ENCODE measurements around the gene EPS15.
"Not testable (repeated sequence)": the region's sequence is repeated elsewhere in the genome, so short reads cannot be mapped to it uniquely, and the experiment has no call there.

EPS15 gene

DNA sequence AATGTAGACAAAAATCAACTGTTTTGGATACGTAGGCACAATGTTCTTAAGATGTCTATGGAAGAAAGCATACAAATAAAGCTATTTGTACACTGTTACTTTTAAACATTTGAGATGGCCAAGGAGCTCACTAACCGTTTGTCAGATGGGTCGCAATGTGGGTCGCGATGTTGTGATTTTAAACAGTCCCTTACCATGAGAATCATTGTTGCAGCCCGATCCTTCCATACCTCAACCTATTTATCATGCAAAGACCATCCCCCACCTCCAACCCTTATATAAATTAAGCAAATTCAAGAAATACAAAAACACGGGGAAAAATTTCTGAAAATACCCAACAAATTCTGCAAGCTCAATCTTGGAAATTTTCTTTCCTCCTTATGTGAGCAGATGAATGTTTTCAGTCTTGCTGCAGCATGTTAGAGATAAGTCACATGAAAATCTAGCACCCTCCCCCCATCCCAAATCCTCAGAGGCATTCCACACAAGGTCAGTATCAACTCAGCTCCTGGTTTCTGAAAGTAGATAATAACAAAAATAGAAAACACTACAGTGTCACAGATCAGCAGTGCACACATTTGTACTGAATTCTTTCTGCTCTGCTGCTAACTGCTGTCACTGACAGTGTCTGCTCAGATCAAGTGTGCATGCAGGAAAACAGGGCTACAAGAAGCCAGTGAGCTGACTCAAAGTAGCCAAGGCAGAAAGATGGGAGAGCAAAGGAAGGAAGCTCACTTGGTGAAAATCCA, 95.8 kb downstream of the EPS15 start:
- DNase-seq (ENCODE audit: low read depth) = no peak

- DNase-seq (ENCODE audit: low read depth) = no peak
These were observed 96.5 kb downstream of the EPS15 start for GRCh38 chr1:51422367-51423072.

- DNase-seq (ENCODE audit: low read depth) = no peak
These were observed 97.1 kb downstream of the EPS15 start for GRCh38 chr1:51421964-51422363.

DNA sequence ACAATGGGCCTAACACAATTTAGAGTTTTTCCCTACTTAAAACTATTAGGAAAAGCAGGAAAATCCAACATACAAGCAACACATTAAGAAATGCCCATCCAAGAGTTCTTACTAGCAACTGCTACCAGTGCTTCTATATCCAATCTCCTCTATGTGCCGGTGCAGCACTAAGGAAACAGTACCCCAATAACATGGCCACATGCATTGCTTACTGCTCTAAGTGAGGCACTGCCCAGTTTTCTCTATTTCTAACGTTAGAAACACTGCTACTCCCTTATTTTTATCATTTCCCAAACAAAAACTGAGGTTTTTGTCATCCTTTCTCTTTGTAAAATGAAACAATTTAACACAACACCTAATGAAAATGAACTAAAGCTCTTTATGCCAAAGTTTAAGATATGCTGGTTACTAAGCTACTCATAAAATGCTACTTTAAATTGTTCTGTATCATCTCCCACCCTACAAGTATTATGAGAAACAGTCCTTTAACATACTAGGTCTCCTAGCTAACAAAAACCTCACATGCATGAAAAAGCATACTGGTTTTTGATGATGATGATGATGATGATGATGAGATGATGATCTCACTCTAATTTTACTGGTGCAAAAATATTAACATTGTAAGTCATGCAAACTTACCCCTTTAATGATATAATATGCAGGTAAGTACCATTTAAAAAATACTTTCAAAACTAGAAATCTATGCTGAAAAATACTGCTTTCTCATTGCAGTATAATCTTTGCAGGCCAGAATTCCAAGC, 98.0 kb downstream of the EPS15 start:
- no peak for DNase-seq (ENCODE audit: low read depth)

- no peak for DNase-seq (ENCODE audit: low read depth)
These were observed 100.6 kb downstream of the EPS15 start for GRCh38 chr1:51418384-51418959.

GRCh38 chr1:51417496-51418383, 101.3 kb downstream of the EPS15 start:
- no peak for DNase-seq (ENCODE audit: low read depth)

DNA sequence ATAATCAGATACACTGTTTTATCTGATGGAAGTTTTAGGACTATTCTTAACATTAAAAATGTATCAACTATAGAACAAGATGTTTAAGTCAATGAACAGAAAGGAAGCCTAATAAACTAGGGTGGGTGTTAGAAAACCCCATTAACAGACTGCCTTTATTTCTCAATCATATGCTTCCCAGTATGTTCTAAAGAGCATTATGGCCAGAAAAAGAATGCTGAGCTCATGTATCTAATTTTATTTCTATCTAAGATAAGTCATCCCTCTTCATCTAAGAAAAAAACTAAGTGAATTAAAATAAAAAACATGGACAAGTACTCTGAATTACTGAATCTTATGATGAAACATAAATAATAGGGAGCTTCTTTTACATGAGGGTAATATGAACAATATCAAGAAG, 102.2 kb downstream of the EPS15 start:
- DNase-seq (ENCODE audit: low read depth) = no peak

GRCh38 chr1:51415963-51416362, 103.1 kb downstream of the EPS15 start:
- no peak for DNase-seq (ENCODE audit: low read depth)

DNA sequence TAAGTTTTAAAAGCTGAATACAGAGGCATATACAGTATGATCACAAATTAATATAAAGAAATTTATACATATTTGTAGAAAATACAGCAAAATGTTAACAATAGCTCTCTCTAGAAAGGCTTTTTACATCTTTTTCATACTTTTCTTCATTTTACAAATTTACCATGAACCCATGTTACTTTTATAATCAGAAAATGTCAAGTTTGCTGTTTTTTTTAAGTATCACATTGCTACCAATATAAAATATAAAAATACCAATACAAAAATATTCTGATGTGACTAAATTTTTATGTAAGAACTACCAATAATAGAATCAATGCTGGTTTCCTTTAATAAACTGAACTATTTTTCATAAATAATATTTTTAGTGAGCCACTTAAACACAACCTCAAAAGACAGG, 104.3 kb downstream of the EPS15 start:
- DNase-seq (ENCODE audit: low read depth) = no peak

GRCh38 chr1:51411820-51412219, 107.2 kb downstream of the EPS15 start:
- DNase-seq (ENCODE audit: low read depth) = not testable (repeated sequence)

GRCh38 chr1:51410568-51411460, 108.3 kb downstream of the EPS15 start:
- no peak for DNase-seq (ENCODE audit: low read depth)

- not testable (repeated sequence) for DNase-seq (ENCODE audit: low read depth)
These were observed 109.1 kb downstream of the EPS15 start for GRCh38 chr1:51409755-51410541.

DNA sequence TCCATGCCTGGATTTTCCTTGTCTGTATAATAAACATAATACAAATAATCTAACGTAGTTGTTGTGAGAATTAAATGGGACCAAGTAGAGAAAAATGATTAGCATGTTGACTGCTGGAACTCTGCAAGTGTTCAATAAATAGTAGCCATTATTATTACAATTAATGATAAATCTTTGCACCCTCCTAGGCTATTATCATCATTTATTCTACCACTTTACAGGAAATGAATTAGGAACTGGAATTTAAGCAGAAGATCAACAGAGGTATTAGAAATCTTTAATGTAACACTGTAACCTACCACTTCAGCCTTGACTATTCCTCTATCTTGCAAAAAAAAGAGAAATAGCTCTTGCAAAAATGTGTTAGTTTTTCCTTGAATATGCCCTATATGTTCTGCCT, 126.8 kb downstream of the EPS15 start:
- DNase-seq (ENCODE audit: low read depth) = no peak

GRCh38 chr1:51390641-51391040, 128.4 kb downstream of the EPS15 start:
- DNase-seq (ENCODE audit: low read depth) = not testable (repeated sequence)

DNA sequence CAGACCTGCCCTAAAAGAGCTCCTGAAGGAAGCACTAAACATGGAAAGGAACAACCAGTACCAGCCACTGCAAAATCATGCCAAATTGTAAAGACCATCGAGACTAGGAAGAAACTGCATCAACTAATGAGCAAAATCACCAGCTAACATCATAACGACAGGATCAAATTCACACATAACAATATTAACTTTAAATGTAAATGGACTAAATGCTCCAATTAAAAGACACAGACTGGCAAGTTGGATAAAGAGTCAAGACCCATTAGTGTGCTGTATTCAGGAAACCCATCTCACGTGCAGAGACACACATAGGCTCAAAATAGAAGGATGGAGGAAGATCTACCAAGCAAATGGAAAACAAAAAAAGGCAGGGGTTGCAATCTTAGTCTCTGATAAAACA, 131.8 kb downstream of the EPS15 start:
- not testable (repeated sequence) for DNase-seq (ENCODE audit: low read depth)

- not testable (repeated sequence) for DNase-seq (ENCODE audit: low read depth)
These were observed 132.8 kb downstream of the EPS15 start for GRCh38 chr1:51386259-51386658.

DNA sequence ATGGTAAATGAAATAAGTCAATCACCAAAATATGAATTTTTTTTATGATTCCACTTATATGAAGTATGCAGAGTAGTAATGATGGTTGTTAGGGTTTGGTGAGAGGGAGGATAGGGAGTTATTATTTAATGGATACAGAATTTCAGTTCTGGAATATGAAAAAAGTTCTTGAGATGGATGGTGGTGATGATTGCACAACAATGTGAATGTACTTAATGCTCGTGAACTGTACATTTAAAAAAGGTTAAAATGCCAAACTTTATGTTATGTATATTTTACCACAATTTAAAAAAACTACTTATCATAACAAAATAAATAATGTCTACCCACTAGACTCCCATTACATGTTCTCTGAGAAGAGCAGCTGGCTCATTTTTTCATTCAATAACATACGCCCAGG, 133.3 kb downstream of the EPS15 start:
- no peak for DNase-seq (ENCODE audit: low read depth)

- DNase-seq (ENCODE audit: low read depth) = no peak
These were observed 137.1 kb downstream of the EPS15 start for GRCh38 chr1:51381964-51382363.

DNA sequence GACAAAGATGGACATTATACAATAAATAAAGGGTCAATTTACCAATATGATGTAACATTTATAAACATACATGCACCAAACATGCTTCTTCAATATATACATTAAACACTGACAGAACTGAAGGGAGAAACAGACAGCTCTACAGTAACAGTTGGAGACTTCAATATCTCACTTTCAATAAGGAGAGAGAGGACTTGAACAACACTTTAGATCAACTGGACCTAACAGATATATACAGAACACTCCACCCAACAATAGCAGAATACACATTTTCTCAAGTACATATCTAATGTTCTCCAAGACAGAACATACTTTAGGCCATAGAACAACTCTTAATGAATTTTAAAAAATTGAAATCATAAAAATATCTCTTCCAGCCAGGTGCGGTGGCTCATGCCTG, 138.1 kb downstream of the EPS15 start:
- no peak for DNase-seq (ENCODE audit: low read depth)

DNA sequence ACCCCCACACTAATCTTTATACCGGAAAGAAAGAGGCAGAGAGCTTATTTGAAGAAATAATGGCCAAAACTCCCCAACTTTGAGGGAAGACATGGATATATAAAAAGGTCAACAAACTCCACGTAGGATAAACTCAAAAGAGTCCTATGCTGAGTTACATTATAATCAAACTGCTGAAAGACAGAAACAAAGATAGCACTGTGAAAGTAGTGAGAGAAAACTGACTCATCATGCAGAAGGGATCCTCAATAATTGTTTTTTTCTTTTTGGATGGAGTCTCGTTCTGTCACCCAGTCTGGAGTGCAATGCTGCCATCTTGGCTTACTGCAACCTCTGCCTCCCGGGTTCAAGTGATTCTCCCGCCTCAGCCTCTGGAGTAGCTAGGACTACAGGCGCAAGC, 140.2 kb downstream of the EPS15 start:
- DNase-seq (ENCODE audit: low read depth) = no peak
